GM18499 (cell line): ENCODE measurements around the gene CCDC77.

ENCODE experiments used
- ATAC-seq: cut with Tn5 transposase; IDR thresholded peaks from one replicate; pipeline ENCODE4 v1.9.1; 2021; ENCODE audit warnings: moderate number of reproducible peaks; ENCODE audit not compliant: insufficient read depth, unreplicated experiment

CCDC77 gene

GRCh38 chr12:450438-450837 is 49.0 kb downstream of the CCDC77 start:
- ATAC-seq = no peak

- no peak for ATAC-seq
Measured at GRCh38 chr12:452667-453210, 51.3 kb downstream of the CCDC77 start.

DNA sequence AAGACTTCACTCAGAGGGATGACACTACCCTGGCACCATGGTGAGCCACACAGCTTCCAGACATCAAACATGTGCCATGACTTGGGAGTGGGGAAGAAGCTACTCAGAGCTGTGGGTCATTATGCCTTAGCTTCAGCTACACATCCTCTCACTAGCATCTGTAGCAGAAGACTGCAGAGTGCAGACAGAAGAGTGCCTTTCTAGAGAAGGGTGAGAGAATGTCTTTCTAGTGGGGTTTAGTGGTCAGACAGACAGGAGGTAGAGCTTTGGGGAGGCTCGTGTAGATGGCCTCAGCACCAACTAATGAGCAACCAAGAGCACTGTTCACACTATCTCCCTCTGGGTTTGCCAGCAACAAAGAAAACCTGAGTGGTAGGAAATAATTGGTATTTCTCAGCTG is 53.4 kb downstream of the CCDC77 start:
- no peak for ATAC-seq

DNA sequence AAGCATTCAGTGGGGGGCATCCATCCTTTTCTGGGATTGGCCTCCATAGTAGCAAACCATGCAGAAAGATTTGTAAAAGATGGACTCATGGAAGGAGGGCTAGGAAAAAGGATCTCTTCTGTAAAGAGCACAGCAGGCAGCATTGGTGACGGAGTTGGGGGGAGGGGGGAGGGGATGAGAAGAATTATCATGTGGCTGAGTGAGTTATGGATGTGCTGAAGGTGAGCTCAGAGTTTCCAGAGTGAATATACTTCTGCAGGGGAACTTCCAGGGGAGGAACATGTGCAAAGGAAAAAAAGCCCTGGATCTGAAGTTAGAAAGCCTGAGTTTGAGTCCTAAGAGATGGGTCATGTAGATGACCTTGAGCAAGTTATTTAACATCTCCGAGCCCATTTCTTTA is 54.4 kb downstream of the CCDC77 start:
- ATAC-seq = no peak

GRCh38 chr12:457676-458075 is 56.2 kb downstream of the CCDC77 start:
- ATAC-seq = no peak

- ATAC-seq = no peak
Measured at GRCh38 chr12:459050-459429, 57.6 kb downstream of the CCDC77 start.

DNA sequence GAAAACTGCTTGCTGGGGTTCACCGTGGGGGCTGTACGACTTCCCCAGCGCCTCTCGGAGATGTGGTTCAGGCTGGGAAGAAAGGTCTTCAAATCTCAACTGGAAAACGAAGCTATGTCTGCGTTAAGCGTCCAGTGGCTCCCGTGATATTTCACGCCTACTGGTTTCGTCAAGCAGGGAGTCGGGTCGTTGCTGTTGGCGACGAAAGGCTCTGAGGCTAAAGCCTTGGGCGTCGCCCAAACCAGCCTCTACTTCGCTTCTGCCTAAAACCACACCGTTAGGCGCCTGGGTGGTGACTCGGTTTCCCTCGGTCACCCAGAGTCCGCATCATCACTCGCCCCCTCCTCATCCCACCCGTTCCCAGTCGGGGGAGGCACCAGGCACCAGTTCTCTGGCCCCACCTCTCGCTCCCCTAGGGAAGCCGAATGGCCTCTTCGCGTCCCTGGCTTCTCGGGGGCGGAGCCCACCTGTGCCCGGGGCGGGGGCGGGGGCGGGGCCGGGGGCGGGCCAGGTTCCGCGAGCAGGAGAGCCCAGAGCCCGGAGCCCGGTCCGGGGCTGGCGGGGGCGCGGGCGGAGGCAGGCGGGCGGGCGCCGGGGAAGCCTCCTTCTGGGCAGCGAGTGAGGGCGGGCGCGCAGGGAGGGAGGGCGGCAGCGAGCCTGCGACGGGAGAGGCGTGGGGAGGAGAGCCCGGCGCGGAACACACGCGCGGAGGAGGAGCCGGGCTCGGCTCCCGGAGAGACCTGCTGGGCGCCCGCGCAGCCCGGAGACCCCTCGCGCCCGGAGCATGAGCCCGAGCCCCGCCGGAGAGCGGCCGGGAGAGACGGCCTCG is 58.2 kb downstream of the CCDC77 start, which contains the start of gene B4GALNT3:
Gene B4GALNT3, plus strand, starts transcription at position 510 of the 829 bp plus-strand sequence. CDS start 438 bp downstream, outside the sequence.
- no peak for ATAC-seq

DNA sequence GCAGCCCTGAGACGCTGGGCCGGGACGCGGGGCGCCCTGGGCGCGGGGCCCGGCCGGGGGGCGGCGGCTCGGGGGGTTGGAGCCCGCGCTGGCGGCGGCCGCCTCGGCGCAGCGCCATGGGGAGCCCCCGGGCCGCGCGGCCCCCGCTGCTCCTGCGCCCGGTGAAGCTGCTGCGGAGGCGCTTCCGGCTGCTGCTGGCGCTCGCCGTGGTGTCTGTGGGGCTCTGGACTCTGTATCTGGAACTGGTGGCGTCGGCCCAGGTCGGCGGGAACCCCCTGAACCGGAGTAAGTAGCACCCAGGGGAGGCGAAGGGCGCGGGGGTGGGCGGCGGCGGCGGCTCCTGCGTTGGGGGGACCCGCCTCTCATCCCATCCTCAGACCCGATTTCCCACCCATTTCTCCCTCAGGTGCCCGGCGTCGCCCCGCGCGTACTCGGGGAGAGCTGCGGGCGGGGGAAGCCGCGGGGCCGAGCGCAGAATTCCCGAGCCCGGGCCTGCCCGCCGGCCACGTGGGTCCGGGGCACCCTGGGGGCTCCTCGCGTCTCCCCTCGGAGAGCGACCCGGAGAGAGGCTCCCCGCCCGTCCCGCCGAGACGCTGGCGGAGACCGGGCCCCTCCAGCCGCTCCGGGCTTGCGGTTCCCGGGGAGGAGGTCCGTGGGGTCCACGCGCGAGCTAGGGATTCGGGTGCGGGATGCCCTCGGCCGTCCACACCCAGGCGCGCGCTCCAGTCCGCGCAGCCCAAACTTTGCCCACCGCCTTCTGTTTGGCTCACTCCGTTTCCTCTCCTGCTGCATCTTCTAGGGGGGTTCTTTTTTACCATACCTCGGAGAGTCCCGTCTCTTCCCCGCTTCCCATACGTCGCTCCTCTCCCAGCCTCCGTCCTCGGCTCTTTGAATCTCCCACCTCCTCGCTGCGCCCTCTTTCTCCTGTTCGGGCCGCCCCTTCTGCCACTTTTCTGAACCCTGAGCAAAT is 59.1 kb downstream of the CCDC77 start:
- no peak for ATAC-seq

- no peak for ATAC-seq
Measured at GRCh38 chr12:461425-461824, 60.0 kb downstream of the CCDC77 start.

DNA sequence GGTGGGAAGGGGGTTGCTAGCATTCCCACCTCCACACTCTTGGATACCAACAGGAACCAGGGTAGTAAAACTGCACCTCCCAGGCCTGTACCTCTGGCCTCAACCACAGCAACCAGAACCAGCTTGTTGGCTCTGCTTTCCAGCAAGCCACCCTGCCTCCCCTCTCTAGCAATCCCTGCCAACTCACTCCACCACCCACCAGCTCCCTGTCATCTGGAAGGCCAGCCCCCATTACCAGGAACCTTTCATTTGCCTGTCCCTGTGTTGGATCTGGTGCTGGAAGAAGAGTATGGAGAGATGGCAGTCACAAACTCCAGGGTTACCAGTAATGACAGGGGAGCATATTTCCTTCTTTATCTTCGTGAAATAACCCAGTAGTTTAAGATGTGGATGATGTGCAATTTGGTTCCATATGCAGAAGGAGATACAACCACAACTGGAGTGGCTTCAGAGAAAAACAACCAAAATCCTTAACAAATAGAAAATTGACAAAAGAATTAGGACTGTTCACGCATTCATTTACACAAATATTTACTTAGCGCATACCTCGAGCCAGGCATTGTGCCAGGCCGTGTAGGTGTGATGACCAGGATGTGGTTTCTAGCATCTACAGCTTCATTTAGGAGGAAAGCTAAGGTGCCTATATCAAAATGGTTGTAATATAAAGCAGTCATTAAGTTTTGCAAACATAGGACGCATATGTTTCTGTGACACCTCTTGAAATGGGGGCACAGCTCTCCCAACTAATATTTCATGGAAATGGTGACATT is 61.7 kb downstream of the CCDC77 start:
- no peak for ATAC-seq

DNA sequence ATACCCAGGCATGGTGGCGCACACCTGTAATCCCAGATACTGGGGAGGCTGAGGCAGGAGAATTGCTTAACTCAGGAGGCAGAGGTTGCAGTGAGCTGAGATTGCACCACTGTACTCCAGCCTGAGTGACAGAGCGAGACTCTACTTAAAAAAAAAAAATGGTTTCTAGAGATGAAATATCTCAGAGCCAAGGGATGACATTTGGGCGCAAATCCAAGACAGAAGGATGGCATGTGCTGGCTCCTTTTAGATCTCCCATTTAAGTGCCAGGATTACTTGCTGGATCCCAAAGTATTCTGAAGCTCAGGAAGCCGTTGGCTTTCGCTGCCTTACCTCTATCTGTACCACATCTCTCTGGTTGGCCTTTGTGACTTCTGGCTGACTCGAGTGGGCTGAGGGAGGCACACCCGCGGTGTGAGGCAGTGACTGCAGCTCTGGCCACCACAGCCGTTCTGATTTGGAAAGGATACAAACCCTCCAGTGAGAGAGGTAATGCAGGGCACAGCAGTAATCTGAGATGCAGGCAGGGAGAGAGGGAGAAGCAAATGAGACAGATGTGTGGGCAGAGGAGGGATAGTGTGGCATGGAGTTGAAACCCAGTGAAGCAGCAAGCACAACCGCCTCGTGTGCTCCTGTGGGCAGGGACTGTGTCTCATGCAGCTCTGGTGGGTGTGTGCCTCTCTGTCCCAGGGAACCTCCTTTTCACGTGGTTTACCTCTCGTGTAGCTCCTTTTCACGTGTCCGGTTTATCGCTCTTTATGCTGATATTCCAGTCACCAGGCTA is 63.2 kb downstream of the CCDC77 start:
- no peak for ATAC-seq

GRCh38 chr12:466039-466438 is 64.6 kb downstream of the CCDC77 start:
- no peak for ATAC-seq

GRCh38 chr12:466762-467161 is 65.3 kb downstream of the CCDC77 start:
- ATAC-seq = no peak

DNA sequence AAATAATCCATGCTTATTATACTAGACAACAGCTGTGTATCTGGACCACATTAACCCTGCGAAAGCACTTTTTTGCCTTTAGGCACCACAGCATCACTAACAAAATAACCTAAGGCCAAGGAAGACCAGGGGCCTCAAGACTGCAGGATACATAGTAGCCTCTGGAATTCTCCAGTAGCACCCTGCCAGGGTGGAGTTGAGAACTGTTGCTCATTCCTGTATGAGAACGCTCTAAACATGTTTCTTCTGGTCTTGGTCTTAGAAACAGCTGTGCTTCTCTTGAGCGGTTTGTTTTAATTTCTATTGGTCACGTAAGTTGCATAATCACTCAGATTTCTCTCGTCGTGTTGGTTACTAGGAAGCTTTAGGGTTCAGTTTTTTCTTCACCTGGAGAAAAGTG is 66.1 kb downstream of the CCDC77 start:
- no peak for ATAC-seq

GRCh38 chr12:468671-469389 is 67.4 kb downstream of the CCDC77 start:
- ATAC-seq = no peak

DNA sequence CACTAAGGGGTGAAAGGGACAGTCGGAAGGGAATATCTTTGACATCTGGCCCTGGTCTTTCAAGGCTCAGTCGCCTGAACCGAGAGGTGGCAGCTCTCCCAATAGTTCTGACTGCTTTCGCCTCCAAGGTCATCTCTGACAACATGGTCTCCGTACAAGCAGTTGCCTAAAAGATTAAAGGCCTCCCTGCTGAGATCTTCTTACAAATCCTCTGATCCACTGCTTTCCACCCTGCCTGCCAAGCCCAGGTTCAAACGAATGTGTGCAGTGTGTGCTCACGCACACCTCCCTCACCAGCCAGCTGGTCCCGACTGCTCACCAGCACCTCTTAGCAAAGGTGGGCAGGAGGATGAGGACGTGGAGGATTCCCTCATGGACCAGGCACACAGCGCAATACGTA is 68.7 kb downstream of the CCDC77 start:
- ATAC-seq = no peak

DNA sequence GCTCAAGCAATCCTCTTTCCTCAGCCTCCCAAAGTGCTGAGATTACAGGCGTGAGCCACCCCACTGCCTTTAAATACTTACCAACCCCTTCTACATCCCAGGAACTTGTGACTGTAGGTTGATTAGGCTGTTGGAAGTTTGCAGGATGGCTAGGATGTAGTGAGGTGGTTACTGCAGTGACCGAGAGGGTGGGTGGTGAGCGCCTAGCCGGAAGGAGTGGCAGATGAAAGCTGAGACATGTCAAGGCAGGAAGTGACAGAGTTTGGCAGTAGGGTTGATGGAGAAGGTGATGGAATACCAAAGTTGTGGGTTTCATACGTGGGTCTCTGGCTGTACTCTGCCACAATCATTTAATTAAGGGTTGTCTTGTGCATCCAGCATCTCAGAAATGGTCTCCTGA is 71.8 kb downstream of the CCDC77 start:
- no peak for ATAC-seq

DNA sequence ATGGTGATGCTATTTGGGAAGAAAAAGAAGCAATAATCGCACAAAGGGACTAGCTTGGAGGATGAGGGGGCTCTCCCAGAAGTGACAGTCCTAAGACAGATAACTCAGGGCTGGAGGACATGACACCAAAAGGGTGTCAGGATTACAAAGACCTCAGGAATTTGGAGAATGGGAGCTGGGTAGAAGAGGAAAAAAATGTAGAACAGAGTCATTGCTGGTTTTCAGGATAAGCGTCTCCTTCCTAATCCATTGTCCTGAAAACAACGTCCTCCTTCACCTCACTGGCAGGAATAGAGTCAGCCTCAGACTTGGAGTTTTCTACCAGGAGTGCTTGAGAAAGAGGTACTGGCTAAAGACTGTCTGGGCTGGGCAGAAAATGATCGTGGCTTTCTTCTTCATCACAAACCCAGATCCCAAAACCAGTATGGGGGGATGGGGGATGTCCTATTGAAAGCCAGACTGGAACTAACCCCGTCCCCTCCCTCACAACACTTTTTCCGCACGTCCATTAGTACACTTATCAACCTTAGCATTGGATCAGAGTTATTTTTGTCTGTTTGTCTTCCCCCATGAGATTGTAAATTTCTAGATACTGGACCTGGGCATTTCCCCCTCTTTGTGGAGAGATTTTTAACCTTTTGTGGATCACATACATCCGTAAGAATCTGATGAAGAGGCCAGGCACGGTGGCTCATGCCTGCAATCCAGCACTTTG is 72.6 kb downstream of the CCDC77 start:
- ATAC-seq = no peak
